SH-SY5Y (cell line): Measurements from ENCODE around the gene TMEM260.

ENCODE experiments used
- GATA2 ChIP-seq: IDR thresholded peaks from 2 replicates; pipeline ENCODE4 v1.6.1; 2011; ENCODE audit warnings: mild to moderate bottlenecking, low read depth, low read length
- GATA3 ChIP-seq: IDR thresholded peaks from 2 replicates; pipeline ENCODE4 v1.6.1; 2011; ENCODE audit warnings: low read depth, mild to moderate bottlenecking, low read length, moderate library complexity

DNA sequence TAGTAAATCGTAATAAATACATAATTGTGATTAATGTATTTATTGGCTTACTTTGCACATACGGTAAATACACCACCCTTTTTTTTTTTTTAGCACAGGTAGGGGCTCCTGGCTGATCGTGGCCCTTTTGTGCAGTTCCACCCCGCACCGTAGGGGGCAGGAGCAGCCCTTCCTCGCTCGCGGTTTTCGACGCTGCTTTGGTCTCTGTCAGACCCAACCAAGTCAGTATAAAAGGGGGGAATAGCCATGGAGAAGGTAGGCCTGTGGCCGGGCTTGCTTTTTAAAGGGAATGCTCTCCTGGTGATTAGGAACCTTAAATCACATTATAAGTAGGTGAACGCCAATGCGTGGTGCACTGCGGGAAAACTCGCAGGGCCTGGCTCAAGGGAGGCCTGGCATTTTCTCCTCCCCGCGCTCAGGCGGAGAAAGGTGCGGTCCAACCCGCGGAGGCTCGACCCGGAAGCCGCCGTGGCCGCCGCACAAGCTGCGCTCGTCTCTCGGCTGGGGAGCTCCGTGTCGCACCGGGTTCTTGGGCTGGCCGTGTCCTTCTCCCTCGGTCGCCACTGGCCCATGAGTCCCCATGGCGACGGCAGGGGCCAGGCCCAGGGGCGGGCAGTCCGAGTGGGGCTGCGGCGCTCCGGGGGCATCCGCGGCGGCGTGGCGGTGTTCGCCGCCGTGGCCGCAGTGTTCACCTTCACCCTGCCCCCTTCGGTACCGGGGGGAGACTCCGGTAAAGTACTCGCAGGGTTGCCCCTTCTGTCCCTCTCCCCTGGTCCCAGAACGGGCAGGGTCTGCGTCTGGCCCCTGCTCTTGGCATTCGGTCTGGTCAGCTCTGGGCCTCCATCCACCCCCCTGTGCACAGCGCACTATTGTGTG lies at the start of gene TMEM260:
- TF ChIP-seq GATA2, result no peak
- no peak for TF ChIP-seq GATA3
